ACC112 (cell line): ENCODE results near the gene HILPDA.
"Not testable (repeated sequence)": the region's sequence is repeated elsewhere in the genome, so short reads cannot be mapped to it uniquely, and the experiment has no call there.

ENCODE experiments used
- H2AFZ ChIP-seq: fragments of 200-600 bp; sonication (generic); one replicate; pipeline ENCODE4 v1.6.0; 2017; ENCODE audit warnings: antibody characterized with exemption, low read length; ENCODE audit not compliant: unreplicated experiment
- H3K27ac ChIP-seq: fragments of 200-600 bp; sonication (generic); 2 replicates; pipeline ENCODE4 v1.5.1; 2014; ENCODE audit warnings: low read depth, mild to moderate bottlenecking, antibody characterized with exemption, low read length, moderate library complexity
- H3K27me3 ChIP-seq: fragments of 200-600 bp; sonication (generic); 2 replicates; pipeline ENCODE4 v1.6.1; 2014; ENCODE audit warnings: mild to moderate bottlenecking, antibody characterized with exemption, low read length, moderate library complexity, mixed read lengths; ENCODE audit not compliant: insufficient read depth
- H3K36me3 ChIP-seq: fragments of 200-600 bp; sonication (generic); 2 replicates; pipeline ENCODE4 v1.6.1; 2016; ENCODE audit warnings: mild to moderate bottlenecking, antibody characterized with exemption, low read length, moderate library complexity, mixed read lengths; ENCODE audit not compliant: insufficient read depth
- H3K4me1 ChIP-seq: fragments of 200-600 bp; sonication (generic); one replicate; pipeline ENCODE4 v1.6.1; 2016; ENCODE audit warnings: low read length, mixed read lengths; ENCODE audit not compliant: insufficient read depth, unreplicated experiment, control insufficient read depth
- H3K4me3 ChIP-seq: fragments of 200-600 bp; sonication (generic); 2 replicates; pipeline ENCODE4 v1.5.1; 2014; ENCODE audit warnings: mild to moderate bottlenecking, low read depth, low read length
- H3K79me2 ChIP-seq: fragments of 200-600 bp; sonication (generic); one replicate; pipeline ENCODE4 v1.6.0; 2016; ENCODE audit warnings: low read length; ENCODE audit not compliant: control insufficient read depth, unreplicated experiment, insufficient read depth

The HILPDA gene

DNA sequence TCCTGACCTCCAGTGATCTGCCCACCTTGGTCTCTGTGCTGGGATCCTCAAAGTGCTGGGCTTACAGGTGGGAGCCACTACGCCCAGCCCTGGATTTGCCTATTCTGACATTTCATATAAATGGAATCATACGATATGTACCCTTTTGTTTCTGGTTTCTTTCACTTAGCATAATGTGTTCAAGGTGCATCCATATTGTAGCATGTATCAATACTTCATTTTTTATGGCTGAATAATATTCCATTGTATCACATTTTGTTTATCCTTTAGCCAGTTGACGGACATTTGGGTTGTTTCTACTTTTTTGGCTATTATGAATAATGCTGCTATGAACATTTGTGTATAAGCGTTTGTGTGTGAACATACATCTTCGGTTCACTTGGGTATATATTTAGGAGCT is 4.8 kb upstream of the HILPDA start:
- peaks cover 19% of the 10 kb centered on the region for H3K4me1 ChIP-seq
- no peaks in the 10 kb centered on the region for H3K27me3 ChIP-seq
- H3K36me3 ChIP-seq: no peaks in the 10 kb centered on the region
- H2AFZ ChIP-seq: no peak overlapping the region
- peaks cover 2% of the 10 kb centered on the region for H3K79me2 ChIP-seq
- no peak overlapping the region for H3K4me3 ChIP-seq
- no peak overlapping the region for H3K27ac ChIP-seq

DNA sequence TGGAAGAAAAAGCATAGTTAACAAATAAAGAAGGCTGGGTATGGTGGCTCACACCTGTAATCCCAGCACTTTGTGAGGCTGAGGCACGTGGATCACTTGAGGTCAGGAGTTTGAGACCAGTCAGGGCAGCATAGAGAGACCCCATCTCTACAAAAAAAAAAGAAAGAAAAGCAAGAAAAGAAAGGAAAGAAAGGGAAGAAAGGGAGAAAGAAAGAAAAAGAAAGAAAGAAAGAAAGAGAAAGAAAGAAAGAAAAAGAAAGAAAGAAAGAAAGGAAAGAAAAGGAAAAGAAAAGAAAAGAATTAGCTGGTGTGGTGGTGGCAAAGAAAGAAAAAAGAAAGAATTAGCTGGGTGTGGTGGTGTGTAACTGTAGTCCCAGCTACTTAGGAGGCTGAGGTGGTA is 3.1 kb upstream of the HILPDA start:
- Histone ChIP-seq H3K79me2 (peaks cover 18% of the 10 kb centered on the region), H3K27ac (no peak overlapping the region), H3K4me3 (no peak overlapping the region), H3K36me3 (peaks cover 7% of the 10 kb centered on the region; the same call in 1 of the 2 replicates), H3K27me3 (no peaks in the 10 kb centered on the region), H3K4me1 (peaks cover 26% of the 10 kb centered on the region), H2AFZ (no peak overlapping the region)

DNA sequence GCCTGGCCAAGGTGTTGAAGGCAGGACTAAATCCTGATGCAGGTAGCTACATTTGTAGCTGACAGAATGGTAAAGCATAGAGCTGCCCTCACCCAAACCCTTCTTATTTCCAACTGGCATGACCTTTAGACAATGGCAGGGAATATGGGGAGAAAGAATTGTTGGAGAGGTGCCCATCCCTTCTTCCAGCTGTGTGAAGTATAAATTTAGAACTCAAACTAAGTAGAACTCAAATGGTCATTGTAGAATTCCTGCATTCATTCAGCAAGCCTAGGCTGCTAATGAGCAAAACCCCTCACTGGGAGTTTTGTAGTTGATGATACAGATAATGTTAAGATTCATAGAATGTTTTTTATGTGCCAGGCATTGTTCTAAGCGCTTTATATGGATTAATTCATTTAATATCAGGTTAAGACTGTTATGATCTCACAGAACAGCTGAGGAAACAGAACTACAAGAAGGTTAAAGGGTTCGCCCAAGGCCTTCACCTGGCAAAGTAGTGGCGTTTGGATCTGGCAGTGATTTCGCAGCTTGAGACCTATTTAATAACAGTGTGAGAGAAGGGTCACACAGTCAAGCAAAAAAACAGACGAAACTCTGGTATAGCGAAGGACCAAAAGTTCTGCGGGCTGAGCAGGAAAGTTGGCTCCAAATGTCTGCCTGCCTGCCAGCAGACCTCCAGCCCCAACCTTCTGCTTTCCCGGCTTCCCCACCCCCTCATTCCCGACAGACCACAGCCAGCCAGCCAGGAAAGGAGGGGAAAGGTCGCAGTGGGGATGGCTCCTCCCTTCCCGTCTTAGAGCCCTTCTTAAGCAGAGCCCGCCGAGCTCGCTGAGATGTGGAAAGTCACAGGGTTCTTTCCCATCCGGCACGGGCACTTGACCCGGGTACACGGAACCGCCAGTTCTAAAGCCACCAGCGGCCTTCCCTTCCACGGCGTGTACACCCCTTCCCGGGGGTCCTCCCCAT is 1.6 kb upstream of the HILPDA start:
- Histone ChIP-seq H3K27me3 (no peaks in the 10 kb centered on the region), H3K36me3 (peaks cover 7% of the 10 kb centered on the region; the same call in 1 of the 2 replicates), H3K4me3 (peak overlapping the region; percentile 100)

DNA sequence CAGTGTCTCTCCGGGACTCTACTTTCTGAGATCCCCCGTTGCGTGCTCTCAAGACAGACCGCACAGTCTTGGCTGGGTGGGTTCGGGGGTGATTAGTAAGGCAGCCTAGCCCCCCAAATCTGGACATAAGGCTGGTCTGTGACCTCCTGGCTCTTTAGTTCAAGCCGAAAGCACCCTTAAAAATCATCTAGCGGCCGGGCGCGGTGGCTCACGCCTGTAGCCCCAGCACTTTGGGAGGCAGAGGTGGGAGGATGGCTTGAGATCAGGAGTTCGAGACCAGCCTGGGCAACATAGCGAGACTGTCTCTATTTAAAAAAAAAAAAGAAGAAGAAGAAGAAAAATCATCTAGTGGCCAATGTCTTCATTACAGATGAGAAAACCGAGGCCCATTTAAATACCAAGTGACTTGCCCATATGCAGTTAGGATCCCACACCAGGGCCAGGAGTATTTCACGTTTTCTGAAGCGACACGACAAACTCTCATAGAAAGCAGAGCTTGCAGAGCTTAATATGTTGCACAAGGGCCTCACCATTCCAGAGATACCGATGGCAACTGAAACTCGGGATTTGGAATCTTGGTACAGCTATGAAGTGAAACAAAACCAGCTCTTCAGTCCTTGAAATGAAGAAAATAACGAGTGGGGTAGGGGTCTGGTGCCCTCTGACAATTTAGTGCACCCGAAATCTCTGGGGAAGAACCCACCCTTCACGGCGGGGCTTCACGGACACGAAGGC is 703 bp upstream of the HILPDA start:
- peaks cover 40% of the 10 kb centered on the region for H3K4me1 ChIP-seq
- peak overlapping the region; percentile 93 for H3K27ac ChIP-seq
- peaks cover 7% of the 10 kb centered on the region; the same call in 1 of the 2 replicates for H3K36me3 ChIP-seq
- H2AFZ ChIP-seq: peak overlapping the region; percentile 97
- peak overlapping the region; percentile 100 for H3K4me3 ChIP-seq
- H3K27me3 ChIP-seq: no peaks in the 10 kb centered on the region
- peaks cover 42% of the 10 kb centered on the region for H3K79me2 ChIP-seq

More for the DNA sequence above, 1.6 kb upstream of the HILPDA start:
- H2AFZ ChIP-seq: peak overlapping the region; percentile 97
- H3K4me1 ChIP-seq: peaks cover 40% of the 10 kb centered on the region
- peaks cover 34% of the 10 kb centered on the region for H3K79me2 ChIP-seq
- H3K27ac ChIP-seq: peak overlapping the region; percentile 93

DNA sequence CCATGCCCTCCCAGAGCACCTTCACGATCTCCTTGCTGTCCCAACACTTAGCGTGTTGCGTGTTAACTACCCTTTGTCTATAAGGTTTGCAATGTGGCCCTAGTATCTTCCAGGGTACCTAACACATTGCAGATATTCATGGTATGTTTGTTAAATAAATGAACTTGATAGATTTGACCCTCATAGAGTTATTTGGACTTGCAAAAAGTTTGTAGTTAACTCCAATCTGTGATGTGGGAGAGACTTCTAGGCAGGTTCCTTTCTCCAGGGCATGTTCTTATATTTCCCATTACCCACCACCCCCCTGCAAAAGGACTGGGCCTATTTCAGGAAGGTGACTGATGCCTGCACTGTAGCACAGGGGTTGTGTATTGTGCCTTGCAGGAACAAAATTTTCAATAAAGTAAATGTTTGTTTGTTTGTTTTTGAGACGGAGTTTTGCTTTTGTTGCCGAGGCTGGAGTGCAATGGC is 612 bp downstream of the HILPDA start:
- H2AFZ ChIP-seq: peak overlapping the region; percentile 29
- H3K4me1 ChIP-seq: peaks cover 40% of the 10 kb centered on the region
- H3K79me2 ChIP-seq: peaks cover 44% of the 10 kb centered on the region
- H3K4me3 ChIP-seq: peak overlapping the region; percentile 100
- no peaks in the 10 kb centered on the region for H3K27me3 ChIP-seq
- peaks cover 7% of the 10 kb centered on the region; the same call in 1 of the 2 replicates for H3K36me3 ChIP-seq
- H3K27ac ChIP-seq: peak overlapping the region; percentile 24; the same call in 1 of the 2 replicates

DNA sequence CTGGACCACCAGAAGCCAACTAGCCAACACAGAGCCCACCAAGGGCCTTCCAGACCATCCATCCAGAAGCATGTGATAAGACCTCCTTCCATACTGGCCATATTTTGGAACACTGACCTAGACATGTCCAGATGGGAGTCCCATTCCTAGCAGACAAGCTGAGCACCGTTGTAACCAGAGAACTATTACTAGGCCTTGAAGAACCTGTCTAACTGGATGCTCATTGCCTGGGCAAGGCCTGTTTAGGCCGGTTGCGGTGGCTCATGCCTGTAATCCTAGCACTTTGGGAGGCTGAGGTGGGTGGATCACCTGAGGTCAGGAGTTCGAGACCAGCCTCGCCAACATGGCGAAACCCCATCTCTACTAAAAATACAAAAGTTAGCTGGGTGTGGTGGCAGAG is 1.7 kb downstream of the HILPDA start:
- H3K27me3 ChIP-seq, H3K36me3 ChIP-seq, H2AFZ ChIP-seq, H3K27ac ChIP-seq: not testable (repeated sequence)
- Histone ChIP-seq H3K4me3 (peak overlapping the region; percentile 100), H3K79me2 (peaks cover 44% of the 10 kb centered on the region), H3K4me1 (peaks cover 40% of the 10 kb centered on the region)

DNA sequence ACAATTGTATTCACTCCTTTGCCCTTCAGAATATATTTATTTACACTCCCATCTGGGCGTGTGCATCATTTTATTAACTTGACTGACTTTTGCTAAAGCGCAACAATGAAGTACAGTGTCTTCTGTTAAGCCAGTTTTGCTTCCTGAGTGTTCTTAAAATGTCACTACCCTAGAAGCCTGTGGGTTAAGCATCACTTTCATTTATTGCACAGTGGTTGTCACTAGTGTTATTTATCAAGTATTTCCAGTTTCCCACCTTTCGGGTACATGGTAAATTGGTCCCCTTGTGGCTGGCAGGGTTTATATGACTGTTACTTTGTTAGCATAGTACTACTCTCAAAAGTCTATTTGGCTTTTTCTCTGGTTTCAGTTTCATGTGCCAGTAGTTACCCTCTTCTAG is 3.3 kb downstream of the HILPDA start:
- no peak overlapping the region for H2AFZ ChIP-seq
- peak overlapping the region; percentile 100 for H3K4me3 ChIP-seq
- H3K27ac ChIP-seq: no peak overlapping the region
- H3K36me3 ChIP-seq: peaks cover 7% of the 10 kb centered on the region; the same call in 1 of the 2 replicates
- H3K4me1 ChIP-seq: peaks cover 36% of the 10 kb centered on the region
- H3K27me3 ChIP-seq: no peaks in the 10 kb centered on the region
- H3K79me2 ChIP-seq: peaks cover 44% of the 10 kb centered on the region

DNA sequence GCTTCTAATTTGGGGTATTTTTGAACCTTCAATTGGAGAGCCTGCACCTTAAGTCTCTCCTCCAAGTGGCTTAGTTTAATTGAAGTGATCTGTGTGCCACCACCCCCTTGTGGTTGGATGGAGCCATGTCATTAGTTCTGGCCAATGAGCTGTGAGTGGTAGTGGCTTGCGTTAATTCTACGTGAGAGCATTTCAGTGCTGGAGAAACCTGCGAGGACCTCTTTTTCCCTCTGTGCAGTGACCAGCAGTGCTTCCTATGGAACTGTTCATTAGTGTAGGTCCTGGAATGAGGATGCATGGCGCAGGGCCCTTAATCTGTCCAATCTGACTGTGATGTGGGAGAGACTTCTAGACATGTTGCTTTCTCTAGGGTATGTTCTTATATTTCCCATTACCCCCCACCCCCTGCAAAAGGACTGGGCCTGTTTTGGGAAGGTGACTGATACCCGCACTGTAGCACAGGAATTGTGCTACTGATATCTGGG is 3.8 kb downstream of the HILPDA start:
- H3K4me1 ChIP-seq: peaks cover 31% of the 10 kb centered on the region
- H2AFZ ChIP-seq: no peak overlapping the region
- no peak overlapping the region for H3K27ac ChIP-seq
- H3K4me3 ChIP-seq: no peak overlapping the region
- H3K79me2 ChIP-seq: peaks cover 44% of the 10 kb centered on the region
- no peaks in the 10 kb centered on the region for H3K27me3 ChIP-seq
- peaks cover 7% of the 10 kb centered on the region; the same call in 1 of the 2 replicates for H3K36me3 ChIP-seq

DNA sequence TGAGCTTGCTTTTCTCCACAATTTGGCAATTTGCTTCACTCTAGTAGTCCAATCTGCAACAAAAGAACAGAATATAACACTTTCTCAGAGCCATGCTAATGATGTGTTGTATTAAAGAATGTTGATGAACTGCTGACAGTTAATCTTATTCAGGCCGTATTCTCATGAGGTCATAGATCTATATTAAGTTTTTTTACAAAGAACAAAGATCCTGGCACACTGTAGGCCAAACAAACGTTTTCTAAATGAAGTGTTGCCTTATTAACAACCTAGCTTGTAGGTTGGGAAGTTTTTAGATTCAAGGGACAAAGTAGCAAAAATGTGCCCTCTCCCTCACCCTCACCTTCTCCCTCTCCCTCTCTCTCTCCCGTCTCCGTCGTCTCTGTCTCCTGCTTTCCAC is 6.8 kb downstream of the HILPDA start:
- no peaks in the 10 kb centered on the region for H3K27me3 ChIP-seq
- no peak overlapping the region for H3K27ac ChIP-seq
- H3K36me3 ChIP-seq: peaks cover under 1% of the 10 kb centered on the region; the same call in 1 of the 2 replicates
- no peak overlapping the region for H2AFZ ChIP-seq
- H3K4me1 ChIP-seq: peaks cover 15% of the 10 kb centered on the region
- peaks cover 27% of the 10 kb centered on the region for H3K79me2 ChIP-seq
- H3K4me3 ChIP-seq: no peak overlapping the region

DNA sequence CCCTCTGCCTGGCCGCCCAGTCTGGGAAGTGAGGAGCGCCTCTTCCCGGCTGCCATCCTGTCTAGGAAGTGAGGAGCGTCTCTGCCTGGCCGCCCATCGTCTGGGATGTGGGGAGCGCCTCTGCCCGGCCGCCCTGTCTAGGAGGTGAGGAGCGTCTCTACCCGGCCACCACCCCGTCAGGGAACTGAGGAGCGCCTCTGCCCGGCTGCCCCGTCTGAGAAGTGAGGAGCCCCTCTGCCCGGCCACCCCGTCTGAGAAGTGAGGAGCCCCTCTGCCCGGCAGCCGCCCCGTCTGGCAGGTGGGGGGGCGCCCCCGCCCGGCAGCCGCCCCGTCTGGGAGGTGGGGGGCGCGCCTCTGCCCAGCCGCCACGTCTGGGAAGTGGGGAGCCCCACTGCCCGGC is 7.7 kb downstream of the HILPDA start:
- H3K4me3 ChIP-seq, H2AFZ ChIP-seq, H3K36me3 ChIP-seq, H3K27me3 ChIP-seq, H3K27ac ChIP-seq, H3K4me1 ChIP-seq: not testable (repeated sequence)
- peaks cover 18% of the 10 kb centered on the region for H3K79me2 ChIP-seq
